Islet precursor cell (in vitro differentiated cells): ENCODE data around the gene DST.
"Not testable (repeated sequence)": the region's sequence is repeated elsewhere in the genome, so short reads cannot be mapped to it uniquely, and the experiment has no call there.

ENCODE experiments used
- DNase-seq: peaks from one replicate; pipeline ENCODE4 v3.0.0-alpha.2; 2018

DST gene

GRCh38 chr6:56514395-56514794 is 128.3 kb downstream of the DST start:
- DNase-seq = no peak

GRCh38 chr6:56513631-56514030 is 129.1 kb downstream of the DST start:
- DNase-seq = no peak

- no peak for DNase-seq
These were observed 131.1 kb downstream of the DST start for GRCh38 chr6:56511591-56511990.

- no peak for DNase-seq
These were observed 131.6 kb downstream of the DST start for GRCh38 chr6:56510984-56511531.

- DNase-seq = no peak
These were observed 133.7 kb downstream of the DST start for GRCh38 chr6:56509031-56509430.

- DNase-seq = no peak
These were observed 135.2 kb downstream of the DST start for GRCh38 chr6:56507517-56507916.

GRCh38 chr6:56505512-56506260 is 137.0 kb downstream of the DST start:
- no peak for DNase-seq

GRCh38 chr6:56501993-56502392 is 140.7 kb downstream of the DST start:
- no peak for DNase-seq

- DNase-seq = no peak
These were observed 143.6 kb downstream of the DST start for GRCh38 chr6:56499095-56499494.

- no peak for DNase-seq
These were observed 145.0 kb downstream of the DST start for GRCh38 chr6:56497691-56498090.

GRCh38 chr6:56497240-56497639 is 145.4 kb downstream of the DST start:
- DNase-seq = no peak

GRCh38 chr6:56496650-56497049 is 146.0 kb downstream of the DST start:
- not testable (repeated sequence) for DNase-seq

- no peak for DNase-seq
These were observed 147.0 kb downstream of the DST start for GRCh38 chr6:56495654-56496053.

- no peak for DNase-seq
These were observed 150.9 kb downstream of the DST start for GRCh38 chr6:56491606-56492328.

- DNase-seq = no peak
These were observed 151.7 kb downstream of the DST start for GRCh38 chr6:56490993-56491392.

- no peak for DNase-seq
These were observed 153.1 kb downstream of the DST start for GRCh38 chr6:56489559-56489958.

GRCh38 chr6:56488281-56488680 is 154.4 kb downstream of the DST start:
- DNase-seq = no peak

- DNase-seq = no peak
These were observed 156.0 kb downstream of the DST start for GRCh38 chr6:56486681-56487080.

- no peak for DNase-seq
These were observed 158.0 kb downstream of the DST start for GRCh38 chr6:56484669-56485068.

- DNase-seq = no peak
These were observed 158.8 kb downstream of the DST start for GRCh38 chr6:56483929-56484328.

GRCh38 chr6:56482525-56482924 is 160.2 kb downstream of the DST start:
- no peak for DNase-seq

- no peak for DNase-seq
These were observed 160.7 kb downstream of the DST start for GRCh38 chr6:56481957-56482356.

GRCh38 chr6:56480654-56481337 is 161.9 kb downstream of the DST start:
- DNase-seq = no peak

- no peak for DNase-seq
These were observed 162.4 kb downstream of the DST start for GRCh38 chr6:56480246-56480645.
